Thoracic aorta (tissue), 2 donors: ENCODE data around the gene EME2. TPM values are rescaled to one million over a fixed set of nuclear protein-coding genes. Genes with fewer than 3 reads are reported as not detected.

Source experiments
- ATAC-seq: fragments of 150-250 bp; one replicate; pipeline ENCODE4 v1.8.0; 2017; ENCODE audit warnings: low read depth; ENCODE audit not compliant: insufficient number of reproducible peaks, low FRiP score
- DNase-seq: peaks from one replicate; pipeline ENCODE4 v3.0.0-alpha.2; 2020; ENCODE audit warnings: low spot score
- H3K27ac ChIP-seq, 2 donors: fragments of 200-600 bp; sonication (generic); 1 replicate in 1 of 2; 2 replicates in 1 of 2; pipeline ENCODE4 v1.5.1; 2016; ENCODE audit warnings: mild to moderate bottlenecking in 2 of 2, moderate library complexity in 2 of 2
- H3K27me3 ChIP-seq: fragments of 200-600 bp; sonication (generic); replicated peaks from 2 replicates; pipeline ENCODE4 v1.6.0; 2016; ENCODE audit warnings: mild to moderate bottlenecking; ENCODE audit not compliant: insufficient read depth
- H3K36me3 ChIP-seq: fragments of 200-600 bp; sonication (generic); one replicate; pipeline ENCODE4 v1.5.1; 2016
- H3K4me1 ChIP-seq, 2 donors: fragments of 200-600 bp; sonication (generic); 1 replicate in 1 of 2; 2 replicates in 1 of 2; pipeline versions ENCODE4 v1.5.1 to v1.6.0; 2016; ENCODE audit warnings: low read depth in 2 of 2, mild to moderate bottlenecking in 1 of 2; ENCODE audit not compliant: control insufficient read depth in 1 of 2
- H3K4me3 ChIP-seq: fragments of 200-600 bp; sonication (generic); 2 replicates; pipeline ENCODE4 v1.5.1; 2016; ENCODE audit warnings: mild to moderate bottlenecking
- H3K9me3 ChIP-seq: fragments of 200-600 bp; sonication (generic); 2 replicates; pipeline ENCODE4 v1.5.1; 2016
- CTCF ChIP-seq: fragments of 200-600 bp; sonication (generic); IDR thresholded peaks from one replicate; pipeline ENCODE4 v1.5.1; 2019; ENCODE audit warnings: antibody characterized with exemption
- total RNA-seq, 2 donors: library from RNA; depleted of rRNA; stranded (reverse); fragments of >200 nt; gene quantifications; one replicate each; pipeline versions ENCODE4 v1.1.0 to v1.2.3, GENCODE V29; 2016

Gene EME2
- total RNA-seq, 2 donors from 2014 or later = 23.4 to 29.2 TPM

GRCh38 chr16:1760911-1761310 lies 11.7 kb upstream of the EME2 start:
- Histone ChIP-seq H3K36me3 (peaks cover 67% of the 10 kb centered on the region), H3K27ac (no peak overlapping the region), H3K4me1 (no peaks in the 10 kb centered on the region), H3K4me3 (no peak overlapping the region), H3K9me3 (no peaks in the 10 kb centered on the region), H3K27me3 (no peaks in the 10 kb centered on the region)
- no peak for TF ChIP-seq CTCF
- DNase-seq (no peak), ATAC-seq (no peak)

GRCh38 chr16:1761751-1762150 lies 10.9 kb upstream of the EME2 start:
- H3K36me3 ChIP-seq = peaks cover 61% of the 10 kb centered on the region
- no peak overlapping the region for H3K4me3 ChIP-seq
- no peaks in the 10 kb centered on the region for H3K27me3 ChIP-seq
- H3K27ac ChIP-seq = no peak overlapping the region
- no peak for DNase-seq
- no peaks in the 10 kb centered on the region for H3K4me1 ChIP-seq
- no peaks in the 10 kb centered on the region for H3K9me3 ChIP-seq
- TF ChIP-seq CTCF = no peak
- ATAC-seq = no peak

DNA sequence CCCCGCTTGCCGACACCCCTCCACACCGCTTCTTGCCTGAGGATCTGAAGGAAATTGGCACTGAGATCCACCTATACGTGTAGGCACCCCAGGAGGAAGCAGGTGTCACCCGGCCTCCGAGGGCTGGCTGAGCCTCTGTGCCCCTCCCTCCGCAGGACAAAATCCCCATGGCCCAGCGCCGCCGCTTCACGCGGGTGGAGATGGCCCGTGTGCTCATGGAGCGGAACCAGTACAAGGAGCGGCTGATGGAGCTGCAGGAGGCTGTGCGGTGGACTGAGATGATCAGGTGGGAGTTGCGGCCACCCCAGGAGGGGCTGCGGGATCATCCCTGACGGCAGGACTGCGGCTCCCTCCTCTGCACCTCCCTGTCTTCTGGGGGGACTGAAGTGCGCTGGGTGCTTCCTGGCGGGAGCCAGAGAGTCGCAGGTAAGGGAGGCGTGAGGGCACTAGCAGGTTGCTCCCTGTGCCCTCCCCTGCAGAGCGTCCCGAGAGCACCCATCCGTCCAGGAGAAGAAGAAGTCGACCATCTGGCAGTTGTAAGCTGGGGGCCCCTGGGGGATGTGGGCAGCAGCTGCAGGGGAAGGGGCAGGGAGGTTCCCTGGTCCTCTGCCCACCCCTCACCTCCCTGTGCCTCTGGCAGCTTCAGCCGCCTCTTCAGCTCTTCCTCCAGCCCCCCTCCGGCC lies 10.3 kb upstream of the EME2 start:
- Histone ChIP-seq H3K4me3 (no peak overlapping the region), H3K27me3 (no peaks in the 10 kb centered on the region), H3K4me1 (no peaks in the 10 kb centered on the region), H3K9me3 (no peaks in the 10 kb centered on the region), H3K27ac (no peak overlapping the region), H3K36me3 (peaks cover 63% of the 10 kb centered on the region)
- DNase-seq (no peak), ATAC-seq (no peak)
- no peak for TF ChIP-seq CTCF

DNA sequence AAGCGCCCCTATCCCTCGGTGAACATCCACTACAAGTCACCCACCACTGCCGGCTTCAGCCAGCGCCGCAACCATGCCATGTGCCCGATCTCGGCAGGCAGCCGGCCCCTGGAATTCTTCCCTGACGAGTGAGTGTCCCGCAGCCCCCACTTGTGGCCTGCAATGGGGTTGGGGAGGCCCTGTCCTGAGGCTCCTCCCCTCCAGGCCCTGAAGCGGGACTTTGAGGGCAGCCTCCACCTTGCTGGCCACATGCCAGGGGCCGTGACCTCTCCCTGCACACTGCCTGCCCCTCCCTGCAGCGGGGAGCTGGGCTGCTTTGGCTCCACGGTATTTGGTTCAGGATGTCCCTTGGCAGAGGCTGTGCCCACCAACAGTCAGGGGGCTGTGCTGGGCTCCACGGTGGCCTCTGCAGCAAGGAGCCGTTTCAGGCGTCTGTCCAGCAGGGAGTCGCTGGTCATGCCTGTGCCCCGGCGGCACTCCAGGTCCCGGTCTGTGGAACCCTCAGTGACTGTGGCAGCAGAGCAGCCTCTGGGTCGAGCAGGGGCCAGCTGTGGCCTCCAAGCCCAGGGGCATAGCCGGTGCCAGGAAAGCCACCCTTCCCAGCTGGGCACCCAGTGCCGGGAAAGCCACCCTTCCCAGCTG lies 9.6 kb upstream of the EME2 start:
- no peaks in the 10 kb centered on the region for H3K9me3 ChIP-seq
- H3K36me3 ChIP-seq = peaks cover 64% of the 10 kb centered on the region
- H3K4me1 ChIP-seq = no peaks in the 10 kb centered on the region
- ATAC-seq (no peak), DNase-seq (no peak)
- H3K27ac ChIP-seq = no peak overlapping the region
- TF ChIP-seq CTCF = no peak
- H3K27me3 ChIP-seq = no peaks in the 10 kb centered on the region
- H3K4me3 ChIP-seq = no peak overlapping the region

DNA sequence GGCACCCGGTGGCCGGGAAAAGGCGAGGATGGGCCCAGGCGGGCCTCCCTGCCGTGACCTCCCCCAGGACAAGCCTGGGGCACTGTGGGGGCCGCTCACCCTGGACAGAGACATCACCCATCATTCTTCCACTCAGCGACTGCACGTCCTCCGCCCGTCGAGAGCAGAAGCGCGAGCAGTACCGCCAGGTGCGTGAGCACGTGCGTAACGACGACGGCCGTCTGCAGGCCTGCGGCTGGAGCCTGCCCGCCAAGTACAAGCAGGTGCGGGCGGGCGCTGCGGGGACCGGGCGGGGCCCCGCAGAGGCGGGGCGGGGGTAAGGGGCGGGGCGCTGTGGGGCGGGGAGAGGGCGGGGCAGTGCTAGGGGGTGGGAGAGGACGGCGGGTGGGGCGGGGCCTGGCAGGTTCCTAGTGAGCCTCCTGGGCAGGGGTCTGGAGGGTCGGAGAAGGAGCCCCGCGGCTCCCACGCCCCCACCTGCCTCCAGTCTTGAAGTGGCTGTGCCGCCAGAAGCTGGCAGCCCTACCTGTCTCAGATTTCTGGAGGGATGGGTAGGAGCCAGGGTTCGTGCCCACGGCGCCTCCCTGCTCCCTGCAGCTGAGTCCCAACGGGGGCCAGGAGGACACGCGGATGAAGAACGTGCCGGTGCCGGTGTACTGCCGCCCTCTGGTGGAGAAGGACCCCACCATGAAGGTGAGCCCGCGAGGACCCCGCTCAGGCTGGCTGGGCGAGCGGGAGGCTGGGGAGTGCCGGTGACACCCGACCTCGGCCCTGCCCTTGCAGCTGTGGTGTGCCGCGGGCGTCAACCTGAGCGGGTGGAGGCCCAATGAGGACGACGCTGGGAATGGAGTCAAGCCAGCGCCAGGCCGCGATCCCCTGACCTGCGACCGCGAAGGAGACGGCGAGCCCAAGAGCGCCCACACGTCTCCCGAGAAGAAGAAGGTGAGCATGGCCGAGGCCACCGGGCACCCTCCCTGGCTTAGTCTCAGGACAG lies 8.8 kb upstream of the EME2 start:
- ATAC-seq (no peak), DNase-seq (no peak)
- no peak for TF ChIP-seq CTCF
- Histone ChIP-seq H3K4me1 (no peaks in the 10 kb centered on the region), H3K27ac (no peak overlapping the region), H3K36me3 (peaks cover 69% of the 10 kb centered on the region), H3K4me3 (no peak overlapping the region), H3K9me3 (no peaks in the 10 kb centered on the region), H3K27me3 (no peaks in the 10 kb centered on the region)
